ENCODE results near the gene SEC14L1.
"Not testable (repeated sequence)": the region's sequence is repeated elsewhere in the genome, so short reads cannot be mapped to it uniquely, and the experiment has no call there.

SEC14L1 gene

GRCh38 chr17:77254951-77255825 is 114.4 kb downstream of the SEC14L1 start:
- no peak overlapping the region for H3K4me3 ChIP-seq (ENCODE audit: low read length)
- TF ChIP-seq, protein P1, sequence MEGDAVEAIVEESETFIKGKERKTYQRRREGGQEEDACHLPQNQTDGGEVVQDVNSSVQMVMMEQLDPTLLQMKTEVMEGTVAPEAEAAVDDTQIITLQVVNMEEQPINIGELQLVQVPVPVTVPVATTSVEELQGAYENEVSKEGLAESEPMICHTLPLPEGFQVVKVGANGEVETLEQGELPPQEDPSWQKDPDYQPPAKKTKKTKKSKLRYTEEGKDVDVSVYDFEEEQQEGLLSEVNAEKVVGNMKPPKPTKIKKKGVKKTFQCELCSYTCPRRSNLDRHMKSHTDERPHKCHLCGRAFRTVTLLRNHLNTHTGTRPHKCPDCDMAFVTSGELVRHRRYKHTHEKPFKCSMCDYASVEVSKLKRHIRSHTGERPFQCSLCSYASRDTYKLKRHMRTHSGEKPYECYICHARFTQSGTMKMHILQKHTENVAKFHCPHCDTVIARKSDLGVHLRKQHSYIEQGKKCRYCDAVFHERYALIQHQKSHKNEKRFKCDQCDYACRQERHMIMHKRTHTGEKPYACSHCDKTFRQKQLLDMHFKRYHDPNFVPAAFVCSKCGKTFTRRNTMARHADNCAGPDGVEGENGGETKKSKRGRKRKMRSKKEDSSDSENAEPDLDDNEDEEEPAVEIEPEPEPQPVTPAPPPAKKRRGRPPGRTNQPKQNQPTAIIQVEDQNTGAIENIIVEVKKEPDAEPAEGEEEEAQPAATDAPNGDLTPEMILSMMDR (IDR thresholded peaks at IDR 0.05; ENCODE audit: insufficient read depth, low read depth, low read length, missing control alignments), result no peak
- peak; percentile 98 for DNase-seq (ENCODE audit: low read depth)

GRCh38 chr17:77255970-77256369 is 115.2 kb downstream of the SEC14L1 start:
- not testable (repeated sequence) for DNase-seq (ENCODE audit: low read depth); H3K4me3 ChIP-seq (ENCODE audit: low read length)

DNA sequence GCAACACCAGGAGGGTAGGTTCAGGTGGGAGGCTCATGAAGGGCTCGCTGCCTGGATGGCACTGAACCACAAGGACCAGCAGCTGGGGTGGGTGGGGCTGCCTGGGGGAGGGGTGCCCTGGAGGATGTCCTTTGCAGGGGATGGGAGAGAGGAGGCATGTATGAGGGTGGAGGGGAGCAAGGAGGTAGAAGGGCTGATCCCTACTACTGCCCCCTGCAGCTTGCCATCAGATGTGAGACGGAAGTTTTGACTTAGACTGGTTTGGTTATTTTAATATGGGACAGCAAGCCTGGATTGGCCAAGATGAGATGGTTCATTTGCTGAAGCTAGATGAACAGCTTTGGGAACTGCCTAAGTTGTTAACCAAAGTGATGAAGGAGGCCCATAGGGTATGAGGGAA is 115.9 kb downstream of the SEC14L1 start:
- no peak for DNase-seq (ENCODE audit: low read depth)
- TF ChIP-seq, protein P1 (IDR thresholded peaks at IDR 0.05; ENCODE audit: insufficient read depth, low read depth, low read length, missing control alignments), result no peak
- H3K4me3 ChIP-seq (ENCODE audit: low read length), result no peak overlapping the region

GRCh38 chr17:77257169-77257568 is 116.4 kb downstream of the SEC14L1 start:
- TF ChIP-seq, protein P1 (IDR thresholded peaks at IDR 0.05; ENCODE audit: insufficient read depth, low read depth, low read length, missing control alignments), result no peak
- DNase-seq (ENCODE audit: low read depth), result no peak
- no peak overlapping the region for H3K4me3 ChIP-seq (ENCODE audit: low read length)

DNA sequence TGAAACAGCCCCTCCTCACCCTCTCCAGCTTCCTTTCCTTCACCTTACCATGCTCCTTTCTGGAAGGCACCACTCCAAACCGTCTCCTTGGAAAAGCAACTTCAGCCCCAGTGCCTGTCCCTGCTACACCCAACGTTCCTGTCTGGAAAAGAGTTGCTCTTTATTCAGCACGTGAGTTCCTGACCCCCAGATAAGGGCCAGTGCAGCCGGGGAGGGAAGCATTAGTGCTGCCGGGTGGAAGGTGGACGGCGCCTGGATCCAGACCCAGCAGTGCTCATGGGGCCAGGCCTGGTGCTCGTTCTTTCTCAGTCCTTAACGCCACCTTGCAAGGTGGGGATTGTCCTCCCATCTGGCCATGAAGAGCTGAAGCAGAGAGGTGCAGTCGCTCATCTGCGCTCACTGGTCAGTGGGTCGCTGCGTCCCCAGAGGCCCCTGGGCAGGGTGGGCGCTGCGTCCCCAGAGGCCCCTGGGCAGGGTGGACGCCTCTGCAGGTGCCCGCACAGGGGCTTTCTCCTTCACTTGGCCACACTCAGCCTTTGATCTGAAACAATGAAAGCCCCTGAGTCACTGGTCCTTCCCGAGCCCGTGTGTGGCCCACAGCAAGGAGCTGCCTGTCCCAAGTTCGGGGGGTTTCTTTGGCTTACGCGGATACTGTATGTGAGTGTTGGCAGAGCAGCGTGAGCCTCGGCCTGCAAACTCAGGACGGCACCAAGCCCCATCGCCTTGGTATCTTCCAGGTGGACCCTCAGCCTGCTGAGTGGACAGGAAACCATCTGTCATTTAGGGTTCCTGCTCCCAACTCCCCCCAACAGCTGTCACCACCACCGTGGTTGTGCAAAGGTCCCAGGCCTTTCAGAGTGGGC is 117.1 kb downstream of the SEC14L1 start:
- no peak overlapping the region for H3K4me3 ChIP-seq (ENCODE audit: low read length)
- TF ChIP-seq, protein P1 (IDR thresholded peaks at IDR 0.05; ENCODE audit: insufficient read depth, low read depth, low read length, missing control alignments), result no peak
- DNase-seq (ENCODE audit: low read depth), result no peak

GRCh38 chr17:77258638-77259037 is 117.9 kb downstream of the SEC14L1 start:
- no peak overlapping the region for H3K4me3 ChIP-seq (ENCODE audit: low read length)
- DNase-seq (ENCODE audit: low read depth), result no peak
- TF ChIP-seq, protein P1 (IDR thresholded peaks at IDR 0.05; ENCODE audit: insufficient read depth, low read depth, low read length, missing control alignments), result no peak

DNA sequence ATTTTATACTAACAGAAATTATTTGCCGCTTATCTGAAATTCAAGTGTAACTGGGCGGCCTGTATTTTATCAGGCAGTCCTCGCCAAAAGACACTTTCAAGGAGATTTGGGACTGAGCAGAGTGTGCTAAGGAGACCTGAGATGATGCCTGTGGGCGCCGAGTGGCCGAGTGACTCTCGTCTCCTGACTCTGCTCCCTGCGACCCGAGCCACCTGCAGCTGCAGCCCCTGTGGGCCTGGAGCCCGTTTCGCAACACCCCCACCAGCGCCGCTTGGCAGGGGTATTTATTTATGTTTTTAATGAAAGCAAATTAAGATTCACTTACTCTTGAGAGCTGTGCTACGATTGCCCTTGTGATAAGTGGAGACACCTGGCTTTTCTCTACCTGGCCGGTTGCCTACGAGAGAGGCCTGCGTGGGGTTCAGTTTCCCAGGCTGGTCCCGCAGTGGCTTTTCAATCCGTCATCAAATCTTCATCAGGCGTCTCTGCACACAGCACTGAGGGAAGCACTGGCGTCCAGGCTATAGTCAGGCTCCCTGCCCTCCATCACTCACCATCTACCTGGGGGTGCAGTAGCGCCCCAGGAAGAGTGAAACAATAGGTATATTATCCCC is 124.0 kb downstream of the SEC14L1 start:
- DNase-seq (ENCODE audit: low read depth), result no peak
- TF ChIP-seq, protein P1 (IDR thresholded peaks at IDR 0.05; ENCODE audit: insufficient read depth, low read depth, low read length, missing control alignments), result no peak
- no peak overlapping the region for H3K4me3 ChIP-seq (ENCODE audit: low read length)
